H1 (cell line): Measurements from ENCODE around the gene ZNF699. TPM values are rescaled to one million over a fixed set of nuclear protein-coding genes. Genes with fewer than 3 reads are reported as not detected.

ENCODE experiments used
- CBX5 ChIP-seq: fragments of 300-800, 300-1000 bp; sonication (generic); IDR thresholded peaks from 2 replicates; pipeline ENCODE4 v1.7.1; 2016; ENCODE audit warnings: antibody characterized with exemption, low read length, low read depth
- CEBPB ChIP-seq: IDR thresholded peaks from 2 replicates; pipeline ENCODE4 v1.6.1; 2012; ENCODE audit warnings: low read depth, low read length
- CHD1 ChIP-seq: IDR thresholded peaks from 2 replicates; pipeline ENCODE4 v1.6.1; 2012; ENCODE audit warnings: low read depth, low read length, improper control_type of control experiment
- CTBP2 ChIP-seq: IDR thresholded peaks from 2 replicates; pipeline ENCODE4 v1.7.0; 2011; ENCODE audit warnings: borderline replicate concordance, mild to moderate bottlenecking, moderate library complexity, mixed read lengths, low read length; ENCODE audit not compliant: insufficient read depth, insufficient read length
- JUND ChIP-seq: IDR thresholded peaks from 2 replicates; pipeline ENCODE4 v1.6.1; 2011; ENCODE audit warnings: mild to moderate bottlenecking, improper control_type of control experiment, low read length
- TAF1 ChIP-seq: IDR thresholded peaks from 2 replicates; pipeline ENCODE4 v1.6.1; 2011; ENCODE audit warnings: mild to moderate bottlenecking, low read depth, low read length
- TAF7 ChIP-seq: optimal IDR thresholded peaks from 2 replicates; pipeline ENCODE3; 2011; ENCODE audit warnings: low read depth, mild to moderate bottlenecking, inconsistent platforms, low read length, moderate library complexity, borderline replicate concordance
- polyA plus RNA-seq, 7 experiments: library from polyadenylated mRNA; depleted of rRNA in 3 of 7; stranded (reverse) in 5 of 7; unstranded in 2 of 7; fragments of >200 nt in 5 of 7; fragments of 200-250 nt in 2 of 7; gene quantifications; 1 replicate in 5 of 7; 2 replicates in 1 of 7; 4 replicates in 1 of 7; pipeline versions ENCODE4 v1.2.1 to v1.2.3, GENCODE V29; 2011 to 2013; ENCODE audit warnings: missing spikeins in 2 of 7, mixed read lengths in 2 of 7
- total RNA-seq: library from RNA; stranded (reverse); fragmentation: NEBNext Ultra II Directional; extraction: Animal tissue kit (Norgen Biotek cat#: 25700); gene quantifications from 2 replicates; pipeline ENCODE4 v1.2.1, GENCODE V29; 2021
- TF ChIP-seq, protein P1 (sequence below): fragments of 300-600 bp; sonication (generic); IDR thresholded peaks from 2 replicates; pipeline ENCODE4 v1.7.1; 2012; ENCODE audit warnings: low read length, moderate library complexity, mild to moderate bottlenecking, inconsistent platforms; ENCODE audit not compliant: insufficient replicate concordance

The ZNF699 gene
- total and polyA plus RNA-seq, 2 of the 8 experiments (the other 6 are each of a cell fraction or from before 2014, with no cell fraction given): 1.00 to 3.3 TPM

DNA sequence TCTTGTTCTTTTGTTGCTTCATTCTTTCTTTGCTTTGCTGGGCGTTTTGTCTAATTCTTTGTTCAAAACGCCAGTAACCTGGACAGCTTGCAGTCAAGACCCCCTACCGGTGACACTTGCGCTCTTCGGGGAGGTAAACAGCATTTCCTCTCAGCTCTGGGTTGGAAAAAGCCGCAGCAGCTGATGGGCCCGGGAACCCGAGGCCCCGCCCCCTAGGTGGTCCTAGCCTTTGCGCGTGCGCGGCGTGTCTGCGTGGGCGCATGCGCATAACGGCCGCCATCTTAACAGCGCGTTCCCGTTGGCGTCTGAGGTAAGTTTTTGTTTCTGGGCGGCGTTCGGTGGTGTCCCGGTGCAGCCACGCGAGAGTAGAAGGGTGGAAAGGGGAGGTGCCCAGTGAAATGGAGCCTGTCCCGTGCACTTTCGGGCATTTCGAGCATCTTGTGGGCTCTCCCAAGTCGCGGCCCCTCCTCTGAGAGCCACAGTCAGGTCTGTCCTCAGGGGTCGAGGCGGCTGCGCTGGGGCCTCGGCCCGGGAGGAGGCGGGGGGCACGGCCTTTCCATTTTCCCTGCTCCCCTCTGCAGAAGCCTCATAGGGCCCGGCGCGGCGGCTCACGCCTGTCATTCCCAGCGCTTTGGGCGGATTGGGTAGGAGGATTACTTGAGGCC, 14.4 kb upstream of the ZNF699 start, which contains the start of gene ZNF559 (continued):
- no peak for TF ChIP-seq TAF7
- TF ChIP-seq, protein P1, sequence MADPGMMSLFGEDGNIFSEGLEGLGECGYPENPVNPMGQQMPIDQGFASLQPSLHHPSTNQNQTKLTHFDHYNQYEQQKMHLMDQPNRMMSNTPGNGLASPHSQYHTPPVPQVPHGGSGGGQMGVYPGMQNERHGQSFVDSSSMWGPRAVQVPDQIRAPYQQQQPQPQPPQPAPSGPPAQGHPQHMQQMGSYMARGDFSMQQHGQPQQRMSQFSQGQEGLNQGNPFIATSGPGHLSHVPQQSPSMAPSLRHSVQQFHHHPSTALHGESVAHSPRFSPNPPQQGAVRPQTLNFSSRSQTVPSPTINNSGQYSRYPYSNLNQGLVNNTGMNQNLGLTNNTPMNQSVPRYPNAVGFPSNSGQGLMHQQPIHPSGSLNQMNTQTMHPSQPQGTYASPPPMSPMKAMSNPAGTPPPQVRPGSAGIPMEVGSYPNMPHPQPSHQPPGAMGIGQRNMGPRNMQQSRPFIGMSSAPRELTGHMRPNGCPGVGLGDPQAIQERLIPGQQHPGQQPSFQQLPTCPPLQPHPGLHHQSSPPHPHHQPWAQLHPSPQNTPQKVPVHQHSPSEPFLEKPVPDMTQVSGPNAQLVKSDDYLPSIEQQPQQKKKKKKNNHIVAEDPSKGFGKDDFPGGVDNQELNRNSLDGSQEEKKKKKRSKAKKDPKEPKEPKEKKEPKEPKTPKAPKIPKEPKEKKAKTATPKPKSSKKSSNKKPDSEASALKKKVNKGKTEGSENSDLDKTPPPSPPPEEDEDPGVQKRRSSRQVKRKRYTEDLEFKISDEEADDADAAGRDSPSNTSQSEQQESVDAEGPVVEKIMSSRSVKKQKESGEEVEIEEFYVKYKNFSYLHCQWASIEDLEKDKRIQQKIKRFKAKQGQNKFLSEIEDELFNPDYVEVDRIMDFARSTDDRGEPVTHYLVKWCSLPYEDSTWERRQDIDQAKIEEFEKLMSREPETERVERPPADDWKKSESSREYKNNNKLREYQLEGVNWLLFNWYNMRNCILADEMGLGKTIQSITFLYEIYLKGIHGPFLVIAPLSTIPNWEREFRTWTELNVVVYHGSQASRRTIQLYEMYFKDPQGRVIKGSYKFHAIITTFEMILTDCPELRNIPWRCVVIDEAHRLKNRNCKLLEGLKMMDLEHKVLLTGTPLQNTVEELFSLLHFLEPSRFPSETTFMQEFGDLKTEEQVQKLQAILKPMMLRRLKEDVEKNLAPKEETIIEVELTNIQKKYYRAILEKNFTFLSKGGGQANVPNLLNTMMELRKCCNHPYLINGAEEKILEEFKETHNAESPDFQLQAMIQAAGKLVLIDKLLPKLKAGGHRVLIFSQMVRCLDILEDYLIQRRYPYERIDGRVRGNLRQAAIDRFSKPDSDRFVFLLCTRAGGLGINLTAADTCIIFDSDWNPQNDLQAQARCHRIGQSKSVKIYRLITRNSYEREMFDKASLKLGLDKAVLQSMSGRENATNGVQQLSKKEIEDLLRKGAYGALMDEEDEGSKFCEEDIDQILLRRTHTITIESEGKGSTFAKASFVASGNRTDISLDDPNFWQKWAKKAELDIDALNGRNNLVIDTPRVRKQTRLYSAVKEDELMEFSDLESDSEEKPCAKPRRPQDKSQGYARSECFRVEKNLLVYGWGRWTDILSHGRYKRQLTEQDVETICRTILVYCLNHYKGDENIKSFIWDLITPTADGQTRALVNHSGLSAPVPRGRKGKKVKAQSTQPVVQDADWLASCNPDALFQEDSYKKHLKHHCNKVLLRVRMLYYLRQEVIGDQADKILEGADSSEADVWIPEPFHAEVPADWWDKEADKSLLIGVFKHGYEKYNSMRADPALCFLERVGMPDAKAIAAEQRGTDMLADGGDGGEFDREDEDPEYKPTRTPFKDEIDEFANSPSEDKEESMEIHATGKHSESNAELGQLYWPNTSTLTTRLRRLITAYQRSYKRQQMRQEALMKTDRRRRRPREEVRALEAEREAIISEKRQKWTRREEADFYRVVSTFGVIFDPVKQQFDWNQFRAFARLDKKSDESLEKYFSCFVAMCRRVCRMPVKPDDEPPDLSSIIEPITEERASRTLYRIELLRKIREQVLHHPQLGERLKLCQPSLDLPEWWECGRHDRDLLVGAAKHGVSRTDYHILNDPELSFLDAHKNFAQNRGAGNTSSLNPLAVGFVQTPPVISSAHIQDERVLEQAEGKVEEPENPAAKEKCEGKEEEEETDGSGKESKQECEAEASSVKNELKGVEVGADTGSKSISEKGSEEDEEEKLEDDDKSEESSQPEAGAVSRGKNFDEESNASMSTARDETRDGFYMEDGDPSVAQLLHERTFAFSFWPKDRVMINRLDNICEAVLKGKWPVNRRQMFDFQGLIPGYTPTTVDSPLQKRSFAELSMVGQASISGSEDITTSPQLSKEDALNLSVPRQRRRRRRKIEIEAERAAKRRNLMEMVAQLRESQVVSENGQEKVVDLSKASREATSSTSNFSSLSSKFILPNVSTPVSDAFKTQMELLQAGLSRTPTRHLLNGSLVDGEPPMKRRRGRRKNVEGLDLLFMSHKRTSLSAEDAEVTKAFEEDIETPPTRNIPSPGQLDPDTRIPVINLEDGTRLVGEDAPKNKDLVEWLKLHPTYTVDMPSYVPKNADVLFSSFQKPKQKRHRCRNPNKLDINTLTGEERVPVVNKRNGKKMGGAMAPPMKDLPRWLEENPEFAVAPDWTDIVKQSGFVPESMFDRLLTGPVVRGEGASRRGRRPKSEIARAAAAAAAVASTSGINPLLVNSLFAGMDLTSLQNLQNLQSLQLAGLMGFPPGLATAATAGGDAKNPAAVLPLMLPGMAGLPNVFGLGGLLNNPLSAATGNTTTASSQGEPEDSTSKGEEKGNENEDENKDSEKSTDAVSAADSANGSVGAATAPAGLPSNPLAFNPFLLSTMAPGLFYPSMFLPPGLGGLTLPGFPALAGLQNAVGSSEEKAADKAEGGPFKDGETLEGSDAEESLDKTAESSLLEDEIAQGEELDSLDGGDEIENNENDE: no peak
- no peak for TF ChIP-seq CHD1
- TF ChIP-seq CBX5: no peak
- no peak for TF ChIP-seq CTBP2
- no peak for TF ChIP-seq CEBPB
- no peak for TF ChIP-seq JUND
- peak; percentile 73 for TF ChIP-seq TAF1
- TF ChIP-seq, all 59 proteins: peak for 15
